ENCODE data around the gene TMEM217.
"Not testable (repeated sequence)": the region's sequence is repeated elsewhere in the genome, so short reads cannot be mapped to it uniquely, and the experiment has no call there.

The TMEM217 gene

GRCh38 chr6:37257634-37258404, at the start of gene TMEM217, which contains the start of gene TBC1D22B:
TMEM217 (minus strand) TSS chr6:37258144; CDS start chr6:37219030, 39,114 bp downstream.
TBC1D22B (plus strand) TSS chr6:37257772; CDS start chr6:37257918, 146 bp downstream.
- peak within 1 kb of the TSS; percentile 98 for H3K4me3 ChIP-seq (ENCODE audit: low read depth, low read length)
- in situ Hi-C loops (cut with HindIII; ENCODE audit: low sequenced_read_pairs): no loop called here
- DNase-seq (ENCODE audit: low read depth): peak; percentile 84
- no peak for TF ChIP-seq CTCF (IDR thresholded peaks at IDR 0.05; ENCODE audit: low read depth, low read length, missing control alignments)

- in situ Hi-C loops (cut with HindIII; ENCODE audit: low sequenced_read_pairs); H3K4me3 ChIP-seq (ENCODE audit: low read depth, low read length); DNase-seq (ENCODE audit: low read depth): not testable (repeated sequence)
Observed at GRCh38 chr6:37307484-37307883, 49.5 kb upstream of the TMEM217 start.

- in situ Hi-C loops (cut with HindIII; ENCODE audit: low sequenced_read_pairs): no loop called here
- no peak overlapping the region for H3K4me3 ChIP-seq (ENCODE audit: low read depth, low read length)
- DNase-seq (ENCODE audit: low read depth): no peak
- TF ChIP-seq CTCF (IDR thresholded peaks at IDR 0.05; ENCODE audit: low read depth, low read length, missing control alignments): no peak
Observed at GRCh38 chr6:37306624-37307222, 48.8 kb upstream of the TMEM217 start.

GRCh38 chr6:37305841-37306425, 48.0 kb upstream of the TMEM217 start:
- H3K4me3 ChIP-seq (ENCODE audit: low read depth, low read length): no peak overlapping the region
- in situ Hi-C loops (cut with HindIII; ENCODE audit: low sequenced_read_pairs): no loop called here
- no peak for TF ChIP-seq CTCF (IDR thresholded peaks at IDR 0.05; ENCODE audit: low read depth, low read length, missing control alignments)
- no peak for DNase-seq (ENCODE audit: low read depth)

- H3K4me3 ChIP-seq (ENCODE audit: low read depth, low read length): no peak overlapping the region
- no peak for DNase-seq (ENCODE audit: low read depth)
- TF ChIP-seq CTCF (IDR thresholded peaks at IDR 0.05; ENCODE audit: low read depth, low read length, missing control alignments): no peak
- in situ Hi-C loops (cut with HindIII; ENCODE audit: low sequenced_read_pairs): no loop called here
Observed at GRCh38 chr6:37304766-37305165, 46.8 kb upstream of the TMEM217 start.

- H3K4me3 ChIP-seq (ENCODE audit: low read depth, low read length): no peak overlapping the region
- in situ Hi-C loops (cut with HindIII; ENCODE audit: low sequenced_read_pairs): no loop called here
- peak; percentile 71 for TF ChIP-seq CTCF (IDR thresholded peaks at IDR 0.05; ENCODE audit: low read depth, low read length, missing control alignments)
- no peak for DNase-seq (ENCODE audit: low read depth)
Observed at GRCh38 chr6:37303891-37304503, 46.1 kb upstream of the TMEM217 start.
